H4 (cell line): ENCODE measurements around the gene PHF19. TPM values are rescaled to one million over a fixed set of nuclear protein-coding genes. Genes with fewer than 3 reads are reported as not detected.

Experiments
- DNase-seq: peaks from one replicate; pipeline ENCODE4 v3.0.0-alpha.2; 2015; ENCODE audit warnings: low spot score
- total RNA-seq: library from RNA; depleted of rRNA; stranded (reverse); fragments of >200 nt; shearing (Covaris generic); gene quantifications from 2 replicates; pipeline ENCODE4 v1.2.3, GENCODE V29; 2014

PHF19 gene
- total RNA-seq, 1 experiment from 2014 or later: 52.7 TPM

DNA sequence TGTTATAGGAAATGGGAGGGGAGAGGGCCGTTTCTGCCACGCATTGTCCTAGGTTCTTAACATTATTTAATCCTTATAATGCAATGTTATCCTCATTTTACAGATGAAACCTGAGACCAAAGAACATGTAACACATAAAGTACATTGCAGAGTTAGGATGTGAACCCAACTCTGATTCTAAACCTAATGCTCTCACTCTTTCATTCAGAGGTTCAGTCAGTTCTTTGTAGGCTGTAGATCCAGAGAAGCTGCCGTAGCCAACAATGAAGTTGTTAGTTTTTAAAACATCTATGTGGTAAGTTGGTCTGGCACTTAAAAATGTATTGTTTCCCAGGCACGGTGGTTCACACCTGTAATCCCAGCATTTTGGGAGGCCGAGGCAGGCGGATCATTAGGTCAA, 23.8 kb downstream of the PHF19 start:
- no peak for DNase-seq

DNA sequence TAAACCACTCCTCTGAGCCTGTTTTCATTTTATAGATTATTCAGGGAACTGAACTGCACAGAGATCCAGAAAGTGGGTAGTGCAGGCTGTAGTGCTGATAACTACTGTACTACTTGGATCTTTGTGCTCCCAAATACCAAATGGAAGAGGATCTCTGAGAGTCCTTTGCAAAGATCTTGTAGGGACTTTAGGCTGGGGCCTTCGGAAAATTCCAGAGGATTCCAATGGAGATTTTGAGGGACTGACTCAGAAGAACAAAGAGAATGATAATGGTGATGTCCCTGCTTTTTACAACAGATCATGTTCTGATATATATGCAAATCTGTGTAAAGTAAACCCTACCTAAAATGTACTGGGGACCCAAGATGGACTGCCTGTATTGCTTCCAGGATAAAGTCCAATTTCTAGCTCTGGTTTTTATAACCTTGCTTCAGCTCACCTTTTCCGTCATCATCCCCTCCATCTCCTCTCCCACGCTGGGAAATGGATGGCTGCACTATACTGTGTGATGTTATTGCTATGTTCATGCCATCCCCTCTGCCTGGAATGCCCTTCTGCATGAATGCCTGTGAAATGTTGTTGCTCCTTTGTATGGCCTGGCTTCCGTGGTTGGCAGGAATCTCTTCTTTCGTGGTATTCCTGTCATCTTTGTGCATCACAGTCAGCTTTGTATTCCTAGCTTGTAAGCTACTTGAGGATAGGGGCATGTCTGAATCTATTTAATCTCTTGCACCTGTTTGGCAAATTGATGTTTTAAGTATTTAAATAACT, 24.6 kb downstream of the PHF19 start:
- DNase-seq: no peak

DNA sequence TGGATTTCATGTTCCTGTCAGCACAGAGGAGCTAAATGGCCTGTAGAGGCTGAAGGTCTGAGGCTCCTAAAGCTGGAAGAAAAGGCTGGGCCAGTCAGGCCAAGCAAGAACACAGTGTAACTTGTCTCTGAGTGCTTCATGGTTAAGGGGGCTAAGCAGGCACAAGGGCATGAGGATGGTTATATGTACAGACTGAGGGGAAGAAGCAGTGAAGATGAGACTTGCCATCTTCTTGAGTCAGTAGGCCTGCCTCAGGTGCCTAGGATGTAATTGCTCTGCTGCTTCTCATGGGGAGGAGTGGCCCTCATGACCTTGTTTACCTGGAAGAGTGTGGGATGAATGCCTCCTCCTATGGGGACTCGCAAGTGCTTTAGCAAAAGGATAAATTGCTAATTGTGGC, 25.5 kb downstream of the PHF19 start:
- no peak for DNase-seq

DNA sequence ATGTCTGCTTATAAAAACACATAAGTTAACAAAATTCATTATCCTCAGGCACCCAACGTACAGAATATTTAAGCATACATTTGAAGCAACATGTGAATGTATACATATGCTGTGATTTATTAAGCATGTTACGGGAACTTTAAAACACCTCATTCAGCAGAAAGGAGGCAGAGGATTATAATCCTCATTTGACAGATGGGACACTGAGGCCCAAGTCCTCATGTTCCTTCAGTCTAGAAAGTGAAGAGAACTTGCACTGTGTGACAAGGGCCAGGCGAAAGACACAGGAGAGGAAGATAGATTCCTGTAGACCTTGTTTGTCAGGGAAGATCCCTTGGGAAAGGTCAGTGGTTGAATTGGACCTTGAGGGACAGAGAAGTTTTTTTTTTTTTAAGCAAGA, 26.7 kb downstream of the PHF19 start:
- DNase-seq: no peak

DNA sequence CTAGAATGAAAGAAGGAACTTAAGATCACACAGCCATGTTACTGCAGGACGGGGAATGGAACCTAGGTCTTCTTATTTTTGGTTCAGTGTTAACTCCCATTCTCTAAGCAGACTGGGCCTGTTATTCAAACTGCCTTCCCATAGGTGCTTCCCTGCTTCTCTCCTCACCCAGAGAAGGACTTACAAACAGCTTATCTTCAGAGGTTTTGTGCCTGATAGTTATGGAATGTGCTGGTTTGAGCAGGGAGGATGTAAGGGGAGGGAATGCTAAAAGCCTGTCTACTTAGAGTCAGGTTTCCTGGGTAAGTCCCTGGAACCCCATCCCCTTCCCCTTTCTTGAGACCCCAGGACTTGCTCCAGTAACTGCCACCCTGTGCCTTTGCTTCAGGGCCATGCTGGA, 30.1 kb downstream of the PHF19 start:
- DNase-seq: no peak

DNA sequence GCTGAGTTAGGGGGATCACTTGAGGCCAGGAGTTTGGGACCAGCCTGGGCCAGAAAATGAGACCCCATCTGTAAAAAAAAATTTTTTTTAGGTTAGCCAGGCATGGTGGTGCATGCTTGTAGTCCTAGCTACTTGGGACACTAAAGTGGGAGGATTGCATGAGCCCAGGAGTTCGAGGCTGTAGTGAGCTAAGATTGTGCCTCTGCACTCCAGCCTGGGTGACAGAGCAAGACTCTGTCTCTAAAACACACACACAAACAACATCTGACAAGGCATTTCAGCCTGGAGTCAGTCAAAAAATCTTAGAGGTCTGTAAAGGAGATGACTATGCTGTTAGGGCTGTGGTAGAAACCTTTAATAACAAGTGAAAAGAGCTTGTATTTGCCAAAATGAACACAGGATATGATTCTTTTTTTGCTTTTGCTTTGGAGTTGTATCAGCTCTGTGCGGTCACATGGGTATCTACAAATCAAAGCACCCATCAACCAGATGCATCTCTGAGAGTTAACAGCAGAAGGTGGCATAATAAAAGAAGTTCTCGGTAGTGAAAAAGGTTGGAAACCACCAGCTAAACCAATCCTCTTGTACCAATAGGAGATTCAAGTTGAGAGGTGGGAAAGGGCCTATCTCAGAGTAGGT, 30.6 kb downstream of the PHF19 start:
- no peak for DNase-seq

DNA sequence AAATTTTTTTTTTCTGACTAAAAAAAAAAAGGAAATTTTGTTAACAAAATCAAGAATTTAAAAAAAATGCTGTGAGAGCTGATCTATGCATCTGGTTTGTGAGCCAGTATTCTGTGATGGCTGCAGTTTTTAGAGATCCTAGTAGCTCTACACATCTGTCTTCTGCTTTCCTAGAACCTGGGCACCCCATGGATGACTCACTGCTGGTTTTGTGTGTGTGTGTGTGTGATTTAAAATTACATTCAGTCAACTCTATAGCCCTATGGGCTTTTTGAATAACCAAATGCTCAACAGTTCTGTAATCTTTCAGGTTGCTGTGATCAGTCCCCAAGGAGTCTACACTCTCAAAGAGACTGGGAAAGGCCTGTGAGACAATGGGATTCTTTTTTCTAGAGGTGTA, 31.7 kb downstream of the PHF19 start:
- no peak for DNase-seq

DNA sequence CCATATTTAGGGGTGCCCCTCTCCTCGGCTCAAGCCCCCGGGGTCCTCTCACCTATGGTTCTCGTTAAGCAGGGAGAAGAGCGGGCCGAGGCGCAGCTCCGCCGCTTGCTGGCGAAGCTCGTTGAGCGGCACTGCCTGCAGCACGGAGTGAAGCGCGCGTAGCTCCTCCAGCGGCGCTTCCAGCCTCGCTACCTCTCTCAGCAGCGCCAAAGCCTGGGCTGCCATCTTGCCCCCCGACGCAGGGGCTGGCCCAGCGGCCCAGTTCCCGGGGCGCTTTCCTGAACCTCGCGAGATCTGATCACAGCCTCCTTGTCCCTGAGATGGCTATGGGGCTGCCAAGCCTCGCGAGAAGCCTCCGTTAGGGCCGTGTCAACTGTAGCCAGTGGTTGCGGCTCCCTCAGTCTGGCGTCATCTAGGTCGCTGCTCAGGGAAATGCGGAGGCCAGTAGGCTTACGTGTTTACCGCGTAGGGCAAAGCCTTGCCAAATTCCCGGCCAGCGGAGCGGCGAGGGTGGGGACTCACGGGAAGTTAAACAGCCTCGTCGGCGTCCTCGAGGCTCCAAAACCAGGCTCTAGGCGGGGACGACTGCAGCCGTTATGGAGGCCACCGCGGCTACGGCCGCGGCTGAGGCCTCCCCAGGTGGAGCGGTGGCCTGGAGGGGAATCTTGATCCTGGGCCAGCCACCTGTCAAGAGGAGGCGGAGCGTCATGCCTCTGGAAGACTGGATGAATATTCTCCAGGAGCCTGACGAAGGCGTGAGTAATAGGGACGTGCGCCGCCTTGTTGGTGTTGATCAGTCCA, 34.1 kb downstream of the PHF19 start, which contains the start of gene PSMD5:
TSS of gene PSMD5 (minus strand) at position 238 of the 801 bp plus-strand sequence. CDS start at position 225, 13 bp downstream.
- peak; percentile 99 for DNase-seq

DNA sequence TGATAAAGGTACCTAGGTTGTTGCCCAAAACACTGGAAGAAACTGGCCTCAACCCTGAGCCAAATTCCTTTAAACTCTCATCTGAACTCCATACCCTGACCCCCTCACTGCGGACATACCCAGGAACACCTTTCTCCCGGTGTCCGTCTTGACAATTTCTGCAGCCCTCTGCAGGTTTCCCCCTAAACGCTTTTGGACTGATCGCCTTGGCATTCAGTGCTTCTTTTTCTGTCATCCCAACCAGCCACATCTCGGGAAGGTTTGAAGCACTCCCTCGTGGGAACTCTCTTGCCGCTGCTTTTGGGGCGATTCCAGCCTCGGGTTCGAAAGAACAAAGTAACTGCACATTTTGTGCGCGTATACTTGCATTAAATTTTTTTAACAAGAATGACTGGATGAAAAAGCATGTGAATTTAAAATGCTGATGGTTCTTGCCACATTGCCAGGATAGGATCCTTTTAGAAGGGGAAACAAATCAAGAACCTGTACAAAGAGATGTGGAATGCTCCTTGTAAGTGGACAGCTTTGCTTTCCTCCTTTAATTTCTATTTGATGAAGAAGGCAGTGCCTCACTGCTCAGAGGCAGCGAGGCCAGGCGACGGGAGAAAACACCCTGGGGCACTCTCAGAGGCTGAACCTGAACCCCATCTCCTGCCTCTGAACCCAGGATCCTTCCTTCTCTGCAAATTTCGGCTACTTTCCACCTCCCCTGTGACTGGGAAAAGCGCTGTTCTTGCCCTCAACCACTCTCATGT, 34.9 kb downstream of the PHF19 start:
- DNase-seq: no peak

DNA sequence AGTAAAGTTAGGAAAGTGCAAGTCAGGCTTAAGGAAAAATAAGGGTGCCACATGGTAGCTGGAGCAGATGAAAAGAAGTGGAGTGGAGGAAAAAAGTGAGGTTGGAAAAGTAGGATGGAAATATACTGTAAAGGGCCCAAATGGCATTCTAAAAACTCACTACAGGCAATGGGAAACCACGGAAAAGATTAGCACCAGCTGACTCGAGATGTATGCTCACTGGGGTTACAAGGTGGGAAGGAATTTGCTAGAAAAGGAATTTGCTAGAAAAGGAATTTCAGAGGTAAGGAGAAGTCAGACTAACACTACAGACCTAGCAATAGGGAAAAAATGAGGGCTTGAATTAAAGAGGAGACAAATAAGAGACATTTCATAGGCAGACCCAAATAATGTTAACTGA, 37.8 kb downstream of the PHF19 start:
- DNase-seq: no peak

DNA sequence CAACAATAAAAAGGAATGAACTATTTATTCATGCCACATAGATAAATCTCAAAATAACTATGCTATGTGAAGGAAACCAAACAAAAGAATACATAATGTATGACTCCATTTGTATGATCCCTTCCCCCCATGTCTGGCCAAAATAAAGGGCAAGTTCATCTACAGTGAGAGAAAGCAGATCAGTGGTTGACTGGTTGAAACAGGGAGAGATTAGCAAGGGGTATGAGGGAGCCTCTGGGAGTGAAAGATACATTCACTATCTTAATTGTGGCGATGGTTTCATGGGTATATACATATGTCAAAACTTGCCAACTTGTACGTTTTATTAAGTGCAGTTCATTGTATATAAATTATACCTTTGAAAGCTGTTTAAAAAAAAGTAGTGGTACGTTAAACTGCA, 39.1 kb downstream of the PHF19 start:
- DNase-seq: no peak

DNA sequence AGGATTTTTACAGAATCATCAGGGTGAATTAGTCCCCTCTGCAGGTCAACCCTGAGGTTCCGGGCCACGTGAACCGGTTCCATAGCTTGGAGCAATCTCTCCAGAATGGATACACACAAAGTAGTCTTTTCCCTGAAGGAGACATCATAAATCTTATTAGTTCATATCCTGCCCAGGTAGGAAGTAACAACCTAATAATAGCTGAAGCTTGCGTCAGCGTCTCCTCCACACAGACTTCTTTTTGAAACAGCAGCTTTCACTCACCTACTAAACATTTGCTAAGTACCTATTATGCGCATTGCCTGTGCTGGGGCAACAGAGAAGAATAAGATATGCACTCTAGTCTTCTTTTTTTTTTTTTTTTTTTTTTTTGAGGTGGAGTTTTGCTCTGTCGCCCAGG, 43.7 kb downstream of the PHF19 start:
- DNase-seq: no peak

DNA sequence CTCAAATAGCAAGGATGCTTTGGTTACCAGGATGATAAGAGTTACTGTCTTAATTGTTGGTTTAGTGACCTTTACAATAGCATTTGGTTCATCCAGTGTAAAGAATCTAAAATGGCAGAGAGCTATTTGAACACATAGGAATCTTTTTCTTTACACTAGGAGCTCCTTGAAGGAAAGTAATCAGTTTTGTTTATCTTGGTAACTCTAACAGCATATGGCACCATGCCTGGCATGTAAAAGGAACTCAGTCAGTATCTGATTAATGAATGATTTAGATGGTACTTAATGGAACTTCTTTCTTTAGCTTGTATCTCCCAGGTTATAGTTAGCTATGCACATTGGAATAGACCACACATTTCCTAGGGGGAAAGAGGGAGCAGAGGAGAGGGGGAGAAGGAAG, 44.2 kb downstream of the PHF19 start:
- DNase-seq: no peak

DNA sequence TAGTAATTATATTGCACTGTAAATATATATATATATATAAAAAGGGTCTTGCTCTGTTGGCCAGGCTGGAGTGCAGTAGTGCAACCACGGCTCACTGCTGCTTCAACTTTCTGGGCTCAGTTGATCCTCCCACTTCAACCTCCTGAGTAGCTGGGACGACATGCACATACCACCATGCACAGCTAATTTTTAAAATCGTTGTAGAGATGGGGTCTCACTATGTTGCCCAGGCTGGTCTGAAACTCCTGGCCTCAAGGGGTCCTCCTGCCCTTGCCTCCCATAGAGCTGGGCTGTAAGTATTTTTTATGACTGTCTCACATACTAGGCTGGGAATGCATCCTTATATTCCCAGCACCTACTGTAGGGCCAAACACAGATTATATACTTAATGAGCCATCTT, 46.1 kb downstream of the PHF19 start:
- no peak for DNase-seq

DNA sequence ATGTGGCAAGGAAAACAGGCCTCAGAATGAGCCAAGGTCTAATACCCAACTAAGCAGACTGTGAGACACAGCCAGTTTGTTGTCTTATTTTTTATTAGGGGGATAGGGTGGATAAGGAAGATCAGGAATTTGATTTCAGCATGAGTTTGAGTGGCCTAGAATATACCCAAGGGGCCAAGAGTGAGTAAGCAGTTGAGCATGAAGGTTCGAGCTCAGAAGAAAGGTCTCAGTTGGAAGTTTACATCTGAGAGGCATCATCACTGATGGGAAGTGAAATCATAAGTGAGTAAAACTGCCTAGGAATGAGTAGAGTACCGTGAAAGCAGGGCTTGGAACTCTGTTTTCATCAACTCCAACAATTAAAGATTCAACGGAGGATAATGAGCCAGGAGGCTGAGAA, 46.8 kb downstream of the PHF19 start:
- DNase-seq: no peak

DNA sequence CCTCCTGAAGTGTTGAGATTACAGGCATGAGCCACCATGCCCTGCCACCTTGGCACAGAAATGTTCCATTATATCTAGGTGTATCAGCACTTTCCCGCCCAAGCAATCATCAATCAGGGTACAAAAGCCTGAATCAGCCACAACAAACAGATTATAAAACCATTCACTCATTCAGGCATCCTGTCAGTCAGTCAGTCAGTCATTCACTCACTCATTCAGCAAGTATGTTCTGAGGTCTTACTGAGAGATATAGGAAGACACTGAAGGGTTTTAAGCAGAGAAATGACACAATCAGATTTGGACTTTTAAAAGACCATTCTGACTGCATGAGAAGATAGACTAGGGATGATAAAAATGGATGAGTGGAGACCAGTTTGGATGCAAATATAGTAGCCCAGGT, 47.3 kb downstream of the PHF19 start:
- DNase-seq: no peak

DNA sequence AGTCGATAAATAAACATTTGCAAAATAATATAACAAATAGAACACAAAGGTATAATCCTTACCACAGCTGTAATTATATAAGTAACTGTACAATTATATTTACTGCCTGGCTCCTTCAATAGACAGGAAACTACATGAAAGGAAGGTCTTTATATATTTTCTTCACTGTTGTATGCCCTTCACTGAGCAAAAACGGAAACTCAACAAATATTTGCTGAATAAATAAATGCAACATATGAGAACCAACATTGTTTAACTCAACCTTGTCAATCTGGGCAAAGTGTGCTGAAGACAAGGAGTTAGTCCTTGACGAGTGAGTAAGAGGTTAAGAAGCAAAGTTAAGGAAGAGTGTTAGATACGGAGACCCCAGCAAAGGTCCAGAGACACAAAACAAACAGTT, 56.9 kb downstream of the PHF19 start:
- no peak for DNase-seq

DNA sequence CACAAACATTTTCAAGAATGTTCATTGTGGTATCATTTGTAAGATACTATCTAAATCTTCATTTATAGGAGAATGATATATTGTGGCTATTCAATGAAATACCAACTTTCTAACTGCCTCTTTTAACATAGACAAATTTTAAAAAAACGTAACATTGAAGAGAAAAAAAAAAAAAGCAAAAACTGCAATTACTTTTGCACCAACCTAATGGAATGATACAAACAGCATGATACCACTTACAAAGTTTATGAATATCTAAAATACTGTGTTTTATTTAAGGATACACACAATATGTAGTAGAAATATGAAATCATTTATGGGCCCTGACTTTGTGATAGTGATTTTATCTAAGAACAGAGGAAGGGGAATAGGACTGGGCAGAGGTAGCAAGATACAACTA, 58.4 kb downstream of the PHF19 start:
- DNase-seq: no peak

DNA sequence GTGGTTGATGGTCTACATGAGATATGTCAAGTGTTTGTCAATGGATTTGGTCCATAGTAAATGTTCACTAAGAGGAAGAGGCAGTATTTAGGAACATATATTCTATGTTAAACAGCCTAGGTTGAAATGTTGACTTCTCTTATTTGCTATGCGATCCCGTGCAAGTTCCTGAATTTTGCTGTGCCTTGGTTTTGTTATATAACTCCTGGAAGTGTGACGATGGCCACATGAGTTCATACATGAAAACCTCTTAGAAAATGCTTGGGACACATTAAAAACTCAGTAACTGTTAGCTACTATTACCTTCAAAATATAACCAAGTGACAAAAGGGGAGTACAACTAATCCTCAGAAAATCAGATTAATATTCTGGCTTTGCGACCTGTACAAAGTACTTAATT, 61.9 kb downstream of the PHF19 start:
- DNase-seq: no peak

DNA sequence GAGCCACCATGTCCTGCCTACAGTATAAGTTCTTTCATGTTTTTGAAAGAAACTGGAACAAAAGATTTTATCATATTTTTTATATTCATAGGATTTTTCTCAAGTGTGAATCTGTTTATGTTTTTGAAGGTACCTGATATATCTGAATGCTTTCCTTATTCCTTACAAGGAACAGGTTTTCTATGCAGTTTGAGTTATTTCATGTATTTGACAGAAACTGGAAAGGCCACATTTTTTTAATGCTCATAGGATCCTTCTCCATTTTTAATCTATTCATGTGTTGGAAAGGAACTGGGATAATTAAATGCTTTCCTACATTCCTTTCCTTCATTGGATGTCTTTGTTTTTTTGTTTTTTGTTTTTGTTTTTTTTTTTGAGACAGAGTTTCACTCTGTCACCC, 68.1 kb downstream of the PHF19 start:
- no peak for DNase-seq

DNA sequence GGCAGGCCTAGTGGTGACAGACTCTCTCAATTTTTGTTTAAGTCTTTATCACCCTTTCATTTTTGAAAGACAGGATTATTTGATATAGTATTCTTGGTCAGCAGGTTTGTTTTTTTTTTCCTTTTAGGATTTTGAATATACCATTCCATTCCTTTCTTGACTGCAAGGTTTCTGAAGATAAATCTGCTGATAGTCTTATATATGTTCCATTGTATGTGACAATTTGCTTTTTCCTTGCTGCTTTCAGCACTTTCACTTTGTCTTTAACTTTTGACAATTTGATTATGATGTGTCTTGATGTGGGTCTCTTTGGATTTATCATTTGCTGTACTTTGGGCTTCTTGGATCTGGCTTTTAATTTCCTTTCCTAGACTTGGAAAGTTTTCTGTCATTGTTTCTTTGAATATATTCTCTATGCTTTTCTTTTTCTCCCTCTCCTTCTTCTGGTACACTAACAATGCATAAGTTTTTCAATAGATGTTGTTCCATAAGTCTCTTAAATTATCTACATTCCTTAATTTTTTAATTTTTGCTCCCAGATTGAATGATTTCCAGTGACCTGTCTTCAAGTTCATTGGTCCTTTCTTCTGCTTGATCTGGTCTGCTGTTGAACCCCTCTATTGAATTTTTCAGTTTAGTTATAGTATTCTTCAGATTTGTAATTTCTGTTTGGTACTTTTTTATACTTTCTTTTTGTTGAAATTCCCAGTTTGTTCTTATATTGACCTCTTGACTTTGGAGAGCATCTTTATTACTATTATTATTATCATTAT, 69.2 kb downstream of the PHF19 start:
- DNase-seq: no peak
